Gastrocnemius medialis (tissue), 4 donors: ENCODE data around the gene AANAT.

Source experiments
- CTCF ChIP-seq, 5 experiments: fragments of 450-650 bp in 3 of 5; fragments of 200-600 bp in 2 of 5; sonication (generic) in 2 of 5; IDR thresholded peaks in 4 of 5; conservative IDR thresholded peaks in 1 of 5; 1 replicate in 4 of 5; 2 replicates in 1 of 5; pipeline ENCODE4 v1.5.1; 2016 to 2019; ENCODE audit warnings: antibody characterized with exemption in 5 of 5, mild to moderate bottlenecking in 3 of 5, moderate library complexity in 3 of 5
- POLR2A ChIP-seq, 2 donors: fragments of 450-650 bp; IDR thresholded peaks; one replicate each; pipeline ENCODE4 v1.6.1; 2017; ENCODE audit warnings: antibody characterized with exemption in 2 of 2, mild to moderate bottlenecking in 2 of 2, moderate library complexity in 2 of 2

GRCh38 chr17:76439314-76439928, 28.0 kb upstream of the AANAT start:
- TF ChIP-seq CTCF (IDR thresholded peaks at IDR 0.05 in 4 of 5, conservative IDR thresholded peaks at IDR 0.05 in 1 of 5), result no peak
- no peak for TF ChIP-seq POLR2A (IDR thresholded peaks at IDR 0.05)
